SU-DHL-6 (cell line): ENCODE results near the gene IPO8.

Experiments used
- H2AFZ ChIP-seq: fragments of 200-600 bp; sonication (generic); 2 replicates; pipeline ENCODE4 v1.6.1; 2014; ENCODE audit warnings: low read depth, mild to moderate bottlenecking, moderate library complexity, mixed read lengths, antibody characterized with exemption, low read length; ENCODE audit not compliant: severe bottlenecking
- H3F3A ChIP-seq: fragments of 200-600 bp; shearing (Covaris generic); 2 replicates; pipeline ENCODE4 v1.6.0; 2016; ENCODE audit warnings: antibody characterized with exemption, mild to moderate bottlenecking; ENCODE audit not compliant: insufficient read depth
- H3K27ac ChIP-seq: fragments of 200-600 bp; sonication (generic); 2 replicates; pipeline ENCODE4 v1.5.1; 2016; ENCODE audit warnings: low read depth, mild to moderate bottlenecking, low read length, moderate library complexity, mixed read lengths
- H3K27me3 ChIP-seq: fragments of 200-600 bp; sonication (generic), shearing (Covaris generic); 2 replicates; pipeline ENCODE4 v1.6.0; 2014; ENCODE audit warnings: mild to moderate bottlenecking, low read length
- H3K36me3 ChIP-seq: fragments of 200-600 bp; sonication (generic); 2 replicates; pipeline ENCODE4 v1.6.1; 2014; ENCODE audit warnings: mild to moderate bottlenecking, low read length, mixed read lengths
- H3K4me2 ChIP-seq: fragments of 300-600, 200-600 bp; shearing (Covaris generic), sonication (generic); 2 replicates; pipeline ENCODE4 v1.6.0; 2014; ENCODE audit warnings: low read length, low read depth, mild to moderate bottlenecking; ENCODE audit not compliant: poor library complexity, severe bottlenecking
- H3K4me3 ChIP-seq: fragments of 200-600 bp; sonication (generic); 2 replicates; pipeline ENCODE4 v1.5.1; 2014; ENCODE audit warnings: antibody characterized with exemption, low read length, mild to moderate bottlenecking, mixed read lengths; ENCODE audit not compliant: insufficient read depth, poor library complexity, severe bottlenecking
- H3K79me2 ChIP-seq: fragments of 200-600 bp; sonication (generic); 2 replicates; pipeline ENCODE4 v1.6.1; 2014; ENCODE audit warnings: mild to moderate bottlenecking, low read length, moderate library complexity; ENCODE audit not compliant: insufficient read depth
- H3K9ac ChIP-seq: fragments of 200-600 bp; sonication (generic); 2 replicates; pipeline ENCODE4 v1.7.0; 2014; ENCODE audit warnings: mild to moderate bottlenecking, low read length
- H3K9me2 ChIP-seq: fragments of 200-600 bp; sonication (generic); replicated peaks from 2 replicates; pipeline ENCODE4 v1.6.1; 2014; ENCODE audit warnings: low read length; ENCODE audit not compliant: insufficient read depth
- H3K9me3 ChIP-seq: fragments of 200-600 bp; sonication (generic); 2 replicates; pipeline ENCODE4 v1.6.1; 2014; ENCODE audit warnings: low read length, mixed read lengths; ENCODE audit not compliant: insufficient read depth
- H4K20me1 ChIP-seq: fragments of 200-600 bp; sonication (generic); 2 replicates; pipeline ENCODE4 v1.6.1; 2014; ENCODE audit warnings: low read depth, mild to moderate bottlenecking, antibody characterized with exemption, low read length, moderate library complexity, mixed read lengths
- EZH2phosphoT487 ChIP-seq: fragments of 200-600 bp; sonication (generic), shearing (Covaris generic); conservative IDR thresholded peaks from 2 replicates; pipeline ENCODE4 v1.6.1; 2018; ENCODE audit warnings: mild to moderate bottlenecking, antibody characterized with exemption, low read length, moderate library complexity, mixed read lengths
- TF ChIP-seq, protein P1 (sequence below): fragments of 200-600 bp; sonication (generic); IDR thresholded peaks from one replicate; pipeline ENCODE4 v1.5.1; 2017; ENCODE audit warnings: antibody characterized with exemption, mild to moderate bottlenecking, low read length, moderate library complexity; ENCODE audit not compliant: insufficient read depth, poor library complexity, severe bottlenecking

Gene IPO8

DNA sequence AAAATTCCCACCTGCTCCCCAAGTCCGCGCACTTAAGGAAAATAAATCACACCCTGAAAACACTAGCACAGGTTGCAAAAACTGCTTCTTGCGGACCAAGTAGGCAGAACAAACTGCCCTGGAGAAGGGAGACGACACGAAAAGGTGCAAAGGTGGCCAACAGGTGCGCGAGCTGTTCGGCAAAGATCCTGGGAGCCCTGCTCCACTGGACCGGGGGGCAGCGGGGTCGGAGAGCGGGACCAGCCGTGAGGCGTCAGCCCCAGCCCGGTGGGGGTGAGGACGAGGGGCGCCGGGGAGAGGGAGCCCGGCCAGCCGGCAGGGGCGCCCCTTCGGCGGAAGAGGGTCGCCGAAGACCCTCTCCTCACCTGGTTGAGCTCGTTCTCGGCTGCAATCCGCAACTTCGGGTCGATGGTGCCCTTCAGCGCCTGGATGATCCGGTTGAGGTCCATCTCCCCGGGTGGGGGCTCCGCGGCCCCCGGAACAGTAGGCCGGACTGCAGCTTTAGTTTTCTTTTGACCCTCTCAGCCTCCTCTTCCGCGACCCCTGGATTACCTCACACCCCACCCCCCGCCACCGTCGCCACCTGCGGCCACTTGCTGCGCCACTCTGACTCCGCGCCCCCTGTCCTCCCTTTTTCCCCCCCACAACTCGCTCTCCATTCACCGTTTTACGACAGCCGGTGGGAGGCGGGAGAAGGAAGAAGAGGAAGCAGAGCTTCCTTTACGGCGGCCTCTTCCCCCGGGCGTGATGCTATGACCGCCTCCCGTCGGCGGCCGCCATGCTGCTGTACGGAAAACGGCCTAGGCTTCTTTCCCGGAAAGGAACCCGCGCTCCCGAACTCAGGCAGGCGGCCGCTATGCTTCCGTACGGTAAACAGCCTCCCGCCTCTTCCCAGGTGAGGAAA, at the start of gene IPO8:
IPO8 (minus strand) TSS at position 671 of the 904 bp plus-strand sequence; CDS start at position 449, 222 bp downstream.
- TF ChIP-seq, protein P1, sequence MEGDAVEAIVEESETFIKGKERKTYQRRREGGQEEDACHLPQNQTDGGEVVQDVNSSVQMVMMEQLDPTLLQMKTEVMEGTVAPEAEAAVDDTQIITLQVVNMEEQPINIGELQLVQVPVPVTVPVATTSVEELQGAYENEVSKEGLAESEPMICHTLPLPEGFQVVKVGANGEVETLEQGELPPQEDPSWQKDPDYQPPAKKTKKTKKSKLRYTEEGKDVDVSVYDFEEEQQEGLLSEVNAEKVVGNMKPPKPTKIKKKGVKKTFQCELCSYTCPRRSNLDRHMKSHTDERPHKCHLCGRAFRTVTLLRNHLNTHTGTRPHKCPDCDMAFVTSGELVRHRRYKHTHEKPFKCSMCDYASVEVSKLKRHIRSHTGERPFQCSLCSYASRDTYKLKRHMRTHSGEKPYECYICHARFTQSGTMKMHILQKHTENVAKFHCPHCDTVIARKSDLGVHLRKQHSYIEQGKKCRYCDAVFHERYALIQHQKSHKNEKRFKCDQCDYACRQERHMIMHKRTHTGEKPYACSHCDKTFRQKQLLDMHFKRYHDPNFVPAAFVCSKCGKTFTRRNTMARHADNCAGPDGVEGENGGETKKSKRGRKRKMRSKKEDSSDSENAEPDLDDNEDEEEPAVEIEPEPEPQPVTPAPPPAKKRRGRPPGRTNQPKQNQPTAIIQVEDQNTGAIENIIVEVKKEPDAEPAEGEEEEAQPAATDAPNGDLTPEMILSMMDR, result no peak
- TF ChIP-seq EZH2phosphoT487, result no peak
- Histone ChIP-seq H3K27ac (peak within 1 kb of the TSS; percentile 27; the same call in 1 of the 2 replicates), H3K79me2 (peaks cover 49% of the 10 kb centered on the region)

DNA sequence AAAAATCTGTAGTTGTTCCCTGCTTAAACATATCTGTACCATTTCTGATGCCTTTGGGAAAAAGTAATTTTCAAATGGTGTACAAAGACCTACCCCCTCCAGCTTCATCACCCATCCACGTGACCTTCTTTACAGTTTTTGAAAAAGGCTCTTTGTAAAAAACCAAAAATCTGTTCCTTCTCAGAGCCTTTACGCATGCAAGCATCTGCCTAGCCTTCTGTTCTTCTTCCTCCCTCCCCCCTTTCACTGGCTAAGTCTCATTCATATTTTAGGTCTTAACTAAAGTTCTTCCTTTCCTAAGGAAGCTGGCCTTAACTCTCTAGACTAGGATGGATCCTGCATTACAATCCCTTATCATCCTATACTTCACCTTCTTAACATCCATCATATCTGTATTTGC, 48.7 kb upstream of the IPO8 start:
- H2AFZ ChIP-seq, result no peak overlapping the region
- no peak overlapping the region for H3K4me2 ChIP-seq
- no peak overlapping the region for H3K4me3 ChIP-seq
- H3K9me3 ChIP-seq, result no peaks in the 10 kb centered on the region
- H3K27me3 ChIP-seq, result no peaks in the 10 kb centered on the region
- no peak overlapping the region for H3K27ac ChIP-seq
- TF ChIP-seq EZH2phosphoT487, result no peak
- TF ChIP-seq, protein P1, result no peak
- no peaks in the 10 kb centered on the region for H3K9me2 ChIP-seq
- H3K79me2 ChIP-seq, result no peaks in the 10 kb centered on the region
- H3K36me3 ChIP-seq, result no peaks in the 10 kb centered on the region
- H4K20me1 ChIP-seq, result no peaks in the 10 kb centered on the region
- H3K9ac ChIP-seq, result no peak overlapping the region
- H3F3A ChIP-seq, result no peaks in the 10 kb centered on the region

More for the DNA sequence above, at the start of gene IPO8:
- no peaks in the 10 kb centered on the region for H3K9me3 ChIP-seq
- peak within 1 kb of the TSS; percentile 93 for H3K4me3 ChIP-seq
- H3K4me2 ChIP-seq, result peak within 1 kb of the TSS; percentile 89
- H3K27me3 ChIP-seq, result no peaks in the 10 kb centered on the region
- peaks cover 5% of the 10 kb centered on the region; the same call in 1 of the 2 replicates for H3F3A ChIP-seq
- H4K20me1 ChIP-seq, result no peaks in the 10 kb centered on the region
- H3K9ac ChIP-seq, result peak within 1 kb of the TSS; percentile 85
- H3K36me3 ChIP-seq, result no peaks in the 10 kb centered on the region
- H3K9me2 ChIP-seq, result no peaks in the 10 kb centered on the region
- peak within 1 kb of the TSS; percentile 76 for H2AFZ ChIP-seq

DNA sequence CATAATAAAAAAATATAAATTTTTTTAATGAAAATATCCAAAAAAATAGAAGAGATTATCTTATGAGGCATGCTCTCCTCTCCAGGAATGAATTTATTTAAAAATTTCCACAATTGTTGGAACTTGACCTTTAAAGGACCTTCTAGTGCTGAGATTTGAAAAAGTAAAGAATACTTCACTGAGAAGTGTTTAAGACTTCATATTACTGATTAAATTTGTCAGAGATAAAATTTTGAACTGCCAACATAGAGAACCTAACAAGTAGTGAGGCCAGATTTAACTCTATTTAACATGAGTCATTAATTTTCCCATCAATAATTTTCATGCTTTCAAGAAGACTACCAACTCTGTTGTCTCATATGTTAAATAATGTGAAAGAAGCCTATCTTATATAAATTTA, 44.6 kb upstream of the IPO8 start:
- Histone ChIP-seq H3K9ac (no peak overlapping the region), H3K4me3 (no peak overlapping the region), H3K79me2 (no peaks in the 10 kb centered on the region), H3K36me3 (no peaks in the 10 kb centered on the region), H2AFZ (no peak overlapping the region), H3F3A (no peaks in the 10 kb centered on the region), H3K4me2 (no peak overlapping the region), H3K27me3 (no peaks in the 10 kb centered on the region), H3K9me3 (no peaks in the 10 kb centered on the region), H4K20me1 (no peaks in the 10 kb centered on the region), H3K9me2 (no peaks in the 10 kb centered on the region), H3K27ac (no peak overlapping the region)
- TF ChIP-seq, protein P1, result no peak
- TF ChIP-seq EZH2phosphoT487, result no peak
